Naive thymus-derived CD8-positive, alpha-beta T cell (primary cell): Measurements from ENCODE around the gene GIPR. TPM values are rescaled to one million over a fixed set of nuclear protein-coding genes. Genes with fewer than 3 reads are reported as not detected.

ENCODE experiments used
- ATAC-seq, 2 donors: fragments of 150-1000 bp; cut with Tn5 transposase in 1 of 2; sonication (Bioruptor Pico), chemical (Tn5 transposase) in 1 of 2; 1 replicate in 1 of 2; 2 replicates in 1 of 2; pipeline ENCODE4 v1.10.0; 2021; ENCODE audit warnings: mild to moderate bottlenecking in 2 of 2, moderate library complexity in 2 of 2
- POLR2A ChIA-PET: fragments of 350-600 bp; sonication (Branson Sonifier 250); formaldehyde crosslinking; loops from one replicate; lab custom pipeline; 2021; ENCODE audit warnings: antibody characterized with exemption; lab: Charles Lee
- DNase-seq, 10 donors: peaks; one replicate each; pipeline versions ENCODE4 v3.0.0 to v3.0.0-alpha.2; 2020 to 2022
- H3K27ac Mint-ChIP-seq, 10 donors: one replicate each; pipeline ENCODE4 v1.8.0; 2020 to 2022; ENCODE audit warnings: mild to moderate bottlenecking in 10 of 10, mixed read lengths in 10 of 10, moderate library complexity in 4 of 10, inconsistent platforms in 1 of 10
- H3K27me3 Mint-ChIP-seq, 5 donors: one replicate each; pipeline ENCODE4 v1.8.0; 2021 to 2022; ENCODE audit warnings: mixed read lengths in 5 of 5
- H3K36me3 Mint-ChIP-seq, 3 donors: one replicate each; pipeline ENCODE4 v1.8.0; 2020 to 2022; ENCODE audit warnings: mixed read lengths in 3 of 3, mild to moderate bottlenecking in 2 of 3, inconsistent platforms in 1 of 3
- H3K4me1 Mint-ChIP-seq, 4 donors: one replicate each; pipeline ENCODE4 v1.8.0; 2021 to 2022; ENCODE audit warnings: mixed read lengths in 4 of 4
- H3K4me3 Mint-ChIP-seq, 10 donors: one replicate each; pipeline ENCODE4 v1.8.0; 2020 to 2022; ENCODE audit warnings: mild to moderate bottlenecking in 10 of 10, mixed read lengths in 10 of 10, moderate library complexity in 6 of 10, inconsistent platforms in 1 of 10
- H3K9me3 Mint-ChIP-seq, 9 donors: one replicate each; pipeline ENCODE4 v1.8.0; 2020 to 2022; ENCODE audit warnings: mixed read lengths in 9 of 9, mild to moderate bottlenecking in 3 of 9, inconsistent platforms in 1 of 9, moderate library complexity in 1 of 9
- polyA plus RNA-seq, 3 donors: library from polyadenylated mRNA; unstranded; fragments of 300-500 nt; fragmentation: Illumina TruSeq; gene quantifications; one replicate each; pipeline ENCODE4 v1.2.3, GENCODE V29; 2021
- total RNA-seq, 8 experiments: library from RNA in 2 of 8; stranded (reverse) in 2 of 8; gene quantifications; one replicate each; pipeline ENCODE4 v1.2.3 and lab custom pipeline; 2021 to 2026

The GIPR gene
- total and polyA plus RNA-seq, 5 experiments from 2014 or later, result 0.38 to 10.4 (median 5.1) TPM; not detected in 1

DNA sequence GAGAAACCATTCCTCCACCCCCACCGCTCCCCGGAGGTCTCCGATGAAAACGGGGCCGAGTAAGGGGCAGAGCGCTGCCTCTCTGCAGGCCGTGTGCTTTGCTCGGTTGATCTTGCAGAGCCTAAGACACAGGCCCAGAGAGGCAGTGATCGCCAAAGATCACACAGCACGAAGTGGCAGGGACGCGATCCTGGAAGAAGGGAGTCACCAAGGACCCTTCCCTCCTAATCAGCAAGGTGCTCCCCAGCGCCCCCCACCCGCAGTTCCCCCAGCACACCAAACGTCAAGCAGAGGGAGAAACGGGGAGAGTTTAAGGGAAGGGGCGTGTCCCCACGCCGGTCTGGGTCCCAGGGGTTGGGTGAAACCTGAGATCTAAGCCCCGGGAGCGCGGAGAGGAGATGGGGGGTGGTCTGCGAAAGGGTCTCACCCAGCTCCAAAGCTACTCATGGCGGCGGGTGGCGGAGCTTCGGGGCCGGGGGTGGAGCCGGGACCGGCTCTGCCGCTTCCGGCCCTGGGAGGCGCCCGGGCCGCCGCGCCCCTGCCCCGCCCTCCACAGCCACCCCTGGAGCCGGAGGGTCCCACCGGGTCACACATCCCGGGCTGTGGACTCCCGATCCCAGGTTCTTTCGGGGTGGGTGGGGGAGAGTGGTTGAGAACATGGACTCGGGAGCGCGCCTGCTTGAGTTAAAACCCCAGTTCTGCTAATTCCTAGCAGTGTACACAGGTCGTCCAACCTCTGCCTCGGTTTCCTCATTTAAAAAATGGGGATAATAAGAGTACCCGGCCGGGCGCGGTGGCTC is 28.9 kb upstream of the GIPR start, which contains the start of gene EML2:
EML2 (minus strand) TSS at position 468 of the 800 bp plus-strand sequence; CDS start at position 447, 21 bp downstream.
- no peaks in the 10 kb centered on the region for H3K27me3 Mint-ChIP-seq
- POLR2A ChIA-PET, result interaction anchor here (0.5 to 2.6 kb wide), 5 partner anchors 26 to 93 kb away, joined by 3 to 6 read pairs (median 4); partner anchors contain the start of gene OPA3
- peak within 1 kb of the TSS; percentile 90 to 97 (median 96) for H3K4me3 Mint-ChIP-seq
- peaks cover 27 to 47% (median 43%) of the 10 kb centered on the region in 4 donors for H3K4me1 Mint-ChIP-seq
- H3K9me3 Mint-ChIP-seq, result no peaks in the 10 kb centered on the region
- ATAC-seq (peak; percentile 15 to 30), DNase-seq (peak in 9 of 10 donors; percentile 14 to 68 (median 46))
- H3K36me3 Mint-ChIP-seq, result peaks cover 0 to 3% (median 0%) of the 10 kb centered on the region in 3 donors
- peak within 1 kb of the TSS; percentile 72 to 95 (median 92) for H3K27ac Mint-ChIP-seq

DNA sequence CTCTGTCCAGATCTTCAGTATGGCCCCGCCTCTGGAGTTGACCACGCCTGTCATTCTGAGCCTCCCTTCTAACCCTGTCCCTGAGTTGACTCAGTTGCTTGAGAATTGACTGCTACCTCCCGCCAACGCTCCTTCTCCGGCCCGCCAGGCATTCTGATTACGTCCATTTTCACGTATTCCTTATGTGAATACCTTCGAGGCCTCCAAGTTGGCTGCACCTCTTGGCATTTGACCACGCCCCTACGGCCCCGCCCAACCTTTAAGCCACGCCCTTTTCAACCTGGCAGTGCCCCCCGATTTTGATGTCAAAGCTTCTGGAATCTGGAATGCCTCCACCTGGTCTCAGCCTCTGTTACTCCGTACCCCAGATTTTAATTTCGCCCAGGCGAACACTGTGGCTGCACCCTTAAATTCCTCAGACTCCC is 27.2 kb upstream of the GIPR start:
- Mint-ChIP-seq H3K27ac (peak overlapping the region; percentile 73 to 97 (median 92)), H3K9me3 (no peaks in the 10 kb centered on the region), H3K4me1 (peaks cover 29 to 55% (median 49%) of the 10 kb centered on the region in 4 donors), H3K36me3 (peaks cover 0 to 3% (median 0%) of the 10 kb centered on the region in 3 donors), H3K27me3 (no peaks in the 10 kb centered on the region), H3K4me3 (peak overlapping the region; percentile 81 to 97 (median 90))
- ATAC-seq, result no peak
- POLR2A ChIA-PET, result interaction anchor here (1.0 to 2.6 kb wide), 11 partner anchors 24 to 171 kb away, joined by 3 to 6 read pairs (median 5); partner anchors contain the start of genes OPA3 and SNRPD2
- DNase-seq, result peak in 6 of 10 donors; percentile 20 to 67 (median 26)

DNA sequence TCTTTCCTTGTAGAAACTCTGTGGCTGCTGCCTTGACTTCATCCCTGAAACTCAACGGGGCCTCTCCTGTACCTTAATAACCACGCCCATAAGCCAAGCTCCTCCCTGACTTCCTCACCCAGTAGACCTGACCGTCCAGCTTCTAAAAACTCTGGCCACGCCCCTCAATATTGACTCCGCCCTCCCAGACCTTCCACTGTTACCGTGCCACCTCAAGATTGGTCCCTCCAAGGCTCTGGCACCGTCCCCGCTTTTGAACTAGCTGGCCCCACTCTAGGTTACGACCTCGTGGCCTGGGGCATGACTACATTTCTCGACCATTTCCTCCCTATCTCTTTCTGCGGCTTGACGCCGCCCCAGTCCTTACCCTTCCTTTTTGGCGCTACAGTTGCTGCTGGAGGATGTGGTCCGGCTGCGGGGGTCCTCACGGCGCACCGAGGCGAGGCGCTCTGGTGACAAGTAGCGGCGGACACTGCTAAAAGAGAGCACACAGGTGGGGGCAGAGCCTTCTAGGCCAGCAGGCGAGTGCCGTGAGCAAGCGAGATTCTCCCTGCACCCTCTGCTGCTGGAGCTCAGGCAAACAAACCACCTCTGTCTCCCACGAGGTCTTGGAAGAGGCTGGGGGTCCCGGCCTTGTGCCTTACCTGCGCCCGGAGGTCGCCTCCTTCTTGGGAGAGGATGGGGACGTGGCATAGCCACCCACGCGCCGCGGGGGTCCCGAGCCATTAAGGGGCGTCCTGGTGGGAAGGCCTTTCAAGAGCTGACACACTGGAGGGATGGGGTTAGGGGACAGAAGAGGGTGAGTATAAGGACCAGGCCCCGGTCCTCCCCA is 26.5 kb upstream of the GIPR start:
- POLR2A ChIA-PET, result interaction anchor here (0.8 to 2.6 kb wide), 22 partner anchors 10 to 210 kb away, joined by 3 to 8 read pairs (median 5); partner anchors contain the start of genes OPA3, SNRPD2 and VASP
- H3K36me3 Mint-ChIP-seq, result no peaks in the 10 kb centered on the region
- peak overlapping the region; percentile 81 to 97 (median 90) for H3K4me3 Mint-ChIP-seq
- peaks cover 0 to 6% (median 0%) of the 10 kb centered on the region in 5 donors for H3K27me3 Mint-ChIP-seq
- peaks cover 34 to 62% (median 55%) of the 10 kb centered on the region in 4 donors for H3K4me1 Mint-ChIP-seq
- peak overlapping the region; percentile 73 to 97 (median 92) for H3K27ac Mint-ChIP-seq
- no peaks in the 10 kb centered on the region for H3K9me3 Mint-ChIP-seq
- ATAC-seq (peak in 1 of 2 donors; percentile 18), DNase-seq (peak in 9 of 10 donors; percentile 14 to 66 (median 34))

DNA sequence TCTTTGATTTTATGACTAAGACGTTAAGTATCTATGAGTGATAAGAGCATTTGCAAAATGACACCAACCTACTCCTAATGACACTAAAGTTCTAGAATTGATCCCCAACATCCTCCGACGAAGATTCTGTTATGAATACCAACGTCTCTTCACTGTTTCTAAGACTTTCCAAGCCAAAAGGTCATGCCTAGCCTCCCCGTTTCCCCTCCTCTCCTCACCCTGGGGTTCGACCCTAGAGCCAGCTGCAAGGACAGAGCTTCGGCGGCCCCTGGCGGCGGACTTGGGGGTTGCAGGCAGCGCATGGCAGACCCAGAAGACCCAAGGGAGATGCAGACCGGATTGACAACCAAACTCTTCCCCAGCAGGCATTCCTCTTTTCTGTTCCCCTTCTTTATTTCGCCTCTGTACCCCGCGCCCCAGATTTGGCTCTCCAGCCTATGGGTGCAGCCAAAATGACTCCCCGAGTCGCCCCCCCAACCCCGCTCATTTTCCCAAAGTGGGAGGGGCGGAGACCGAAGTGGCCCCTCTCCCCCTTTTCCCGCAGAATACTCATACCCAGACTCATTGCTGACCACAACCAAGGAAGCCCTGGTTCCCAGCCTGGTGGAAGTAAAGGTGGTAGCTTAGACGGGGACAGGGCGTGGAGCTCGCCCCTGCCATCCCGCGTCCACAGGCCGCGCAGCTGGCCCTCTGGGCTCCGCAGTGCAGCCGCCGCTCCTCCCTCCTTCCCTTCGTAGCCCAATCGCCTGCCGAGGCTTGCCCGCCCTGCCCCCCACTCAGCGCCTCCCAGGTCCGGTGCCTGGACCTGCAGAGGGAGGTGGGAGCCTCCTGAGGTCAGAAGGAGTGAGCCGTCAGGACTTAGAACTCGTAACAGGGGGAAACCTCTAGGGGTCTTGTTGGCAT is 24.7 kb upstream of the GIPR start:
- peak overlapping the region; percentile 75 to 96 (median 88) for H3K27ac Mint-ChIP-seq
- H3K4me3 Mint-ChIP-seq, result peak overlapping the region; percentile 59 to 97 (median 76)
- H3K27me3 Mint-ChIP-seq, result peaks cover 0 to 6% (median 0%) of the 10 kb centered on the region in 5 donors
- H3K36me3 Mint-ChIP-seq, result no peaks in the 10 kb centered on the region
- no peaks in the 10 kb centered on the region for H3K9me3 Mint-ChIP-seq
- ATAC-seq, result peak; percentile 28 to 38
- POLR2A ChIA-PET, result interaction anchor here (0.5 to 2.3 kb wide), 8 partner anchors 8 to 239 kb away, joined by 3 to 8 read pairs (median 6); no protein-coding TSS in a partner anchor
- peaks cover 34 to 59% (median 52%) of the 10 kb centered on the region in 4 donors for H3K4me1 Mint-ChIP-seq
- peak; percentile 72 to 97 (median 88) for DNase-seq

- Mint-ChIP-seq H3K4me1 (peaks cover 28 to 51% (median 45%) of the 10 kb centered on the region in 4 donors), H3K4me3 (peak overlapping the region in 5 of 10 donors; percentile 7 to 34 (median 22)), H3K9me3 (no peaks in the 10 kb centered on the region), H3K27ac (peak overlapping the region in 2 of 10 donors; percentile 47 to 86), H3K27me3 (peaks cover 0 to 6% (median under 1%) of the 10 kb centered on the region in 5 donors), H3K36me3 (no peaks in the 10 kb centered on the region)
- ATAC-seq, result no peak
- no peak for DNase-seq
- POLR2A ChIA-PET, result interaction anchor here (2.3 kb wide), 1 partner anchor 37 kb away, joined by 6 read pairs; no protein-coding TSS in a partner anchor
Observed at GRCh38 chr19:45643927-45644771, 23.9 kb upstream of the GIPR start.

- POLR2A ChIA-PET, result interaction anchor here (1.0 to 1.3 kb wide), 2 partner anchors 14 to 35 kb away, joined by 4 to 5 read pairs; no protein-coding TSS in a partner anchor
Observed at GRCh38 chr19:45645068-45645630, 22.9 kb upstream of the GIPR start.

DNA sequence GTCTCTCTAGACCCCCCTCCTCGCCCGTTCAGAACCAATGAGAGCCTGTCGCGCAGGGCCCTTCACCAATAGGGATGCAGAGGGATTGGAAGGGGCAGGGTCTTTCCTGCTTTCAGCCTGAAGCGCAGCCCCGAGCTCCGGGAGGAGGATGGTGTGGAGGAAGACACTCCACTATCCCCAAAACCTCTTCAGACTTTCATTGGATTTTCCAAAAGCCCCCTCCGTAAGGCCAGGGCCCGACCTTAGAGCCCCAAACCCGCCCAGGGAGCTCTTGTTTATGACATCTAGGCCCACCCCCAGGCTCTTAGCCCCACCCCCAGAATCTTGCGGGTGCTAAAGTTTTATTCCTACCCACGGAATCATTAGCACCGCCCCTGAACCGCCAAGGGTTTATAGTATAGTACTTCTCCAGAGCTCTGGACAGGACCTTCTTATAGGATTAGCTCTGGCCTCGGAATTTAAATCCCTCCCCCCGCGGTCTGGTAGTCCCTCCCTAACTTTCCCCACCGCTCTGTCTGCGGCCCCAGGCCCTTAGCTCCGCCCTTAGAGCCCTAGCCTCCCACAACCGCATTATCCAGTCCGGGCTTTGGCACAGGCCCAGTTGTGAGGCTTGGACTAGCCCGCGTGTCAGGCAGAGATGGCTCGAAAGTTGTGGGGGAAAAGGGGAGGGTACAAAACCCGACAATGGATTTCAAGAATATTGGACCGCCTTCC is 22.2 kb upstream of the GIPR start:
- peak overlapping the region in 8 of 10 donors; percentile 46 to 91 (median 78) for H3K27ac Mint-ChIP-seq
- H3K4me1 Mint-ChIP-seq, result peaks cover 27 to 48% (median 39%) of the 10 kb centered on the region in 4 donors
- H3K9me3 Mint-ChIP-seq, result no peaks in the 10 kb centered on the region
- POLR2A ChIA-PET, result interaction anchor here (0.5 to 1.3 kb wide), 3 partner anchors 8 to 35 kb away, joined by 4 to 9 read pairs (median 5); no protein-coding TSS in a partner anchor
- ATAC-seq, result peak; percentile 62
- no peaks in the 10 kb centered on the region for H3K36me3 Mint-ChIP-seq
- H3K4me3 Mint-ChIP-seq, result peak overlapping the region; percentile 77 to 89 (median 84)
- DNase-seq, result peak; percentile 54 to 88 (median 77)
- H3K27me3 Mint-ChIP-seq, result peaks cover 0 to 9% (median 4%) of the 10 kb centered on the region in 5 donors

More at GRCh38 chr19:45645068-45645630, 22.9 kb upstream of the GIPR start:
- ATAC-seq (peak; percentile 1), DNase-seq (no peak)
- peaks cover 0 to 6% (median 2%) of the 10 kb centered on the region in 5 donors for H3K27me3 Mint-ChIP-seq
- H3K4me3 Mint-ChIP-seq, result peak overlapping the region; percentile 77 to 89 (median 84)
- no peaks in the 10 kb centered on the region for H3K9me3 Mint-ChIP-seq
- no peaks in the 10 kb centered on the region for H3K36me3 Mint-ChIP-seq
- peak overlapping the region in 6 of 10 donors; percentile 46 to 91 (median 76) for H3K27ac Mint-ChIP-seq
- peaks cover 28 to 51% (median 42%) of the 10 kb centered on the region in 4 donors for H3K4me1 Mint-ChIP-seq

DNA sequence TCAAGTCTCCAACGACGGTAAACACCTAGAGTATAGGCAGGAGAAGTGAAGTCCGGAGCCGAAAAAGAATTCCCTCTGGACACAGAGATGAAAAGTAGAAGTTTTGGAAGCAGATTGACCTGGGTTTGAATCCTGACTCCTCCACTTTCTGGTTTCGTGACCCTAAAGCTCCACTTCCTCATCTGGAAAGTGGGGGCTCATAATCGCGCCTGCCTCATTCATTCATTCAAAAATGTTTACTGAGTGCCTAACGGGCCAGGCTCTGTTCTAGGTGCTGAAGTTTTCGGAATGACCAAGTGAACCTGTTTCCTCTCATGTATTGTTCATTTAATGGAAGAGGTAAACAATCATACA is 21.7 kb upstream of the GIPR start:
- ATAC-seq (no peak), DNase-seq (no peak)
- POLR2A ChIA-PET, result interaction anchor here (0.5 to 1.0 kb wide), 2 partner anchors 9 to 12 kb away, joined by 4 to 9 read pairs; no protein-coding TSS in a partner anchor
- H3K36me3 Mint-ChIP-seq, result no peaks in the 10 kb centered on the region
- H3K4me3 Mint-ChIP-seq, result peak overlapping the region; percentile 77 to 89 (median 84)
- peaks cover 22 to 43% (median 33%) of the 10 kb centered on the region in 4 donors for H3K4me1 Mint-ChIP-seq
- H3K9me3 Mint-ChIP-seq, result no peaks in the 10 kb centered on the region
- peaks cover 0 to 10% (median 4%) of the 10 kb centered on the region in 5 donors for H3K27me3 Mint-ChIP-seq
- peak overlapping the region in 5 of 10 donors; percentile 7 to 82 (median 66) for H3K27ac Mint-ChIP-seq

- DNase-seq (no peak), ATAC-seq (no peak)
- no peaks in the 10 kb centered on the region for H3K9me3 Mint-ChIP-seq
- H3K27me3 Mint-ChIP-seq, result peaks cover 0 to 10% (median 4%) of the 10 kb centered on the region in 5 donors
- no peaks in the 10 kb centered on the region for H3K36me3 Mint-ChIP-seq
- no peak overlapping the region for H3K4me3 Mint-ChIP-seq
- POLR2A ChIA-PET, result interaction anchor here (0.7 to 1.0 kb wide), 2 partner anchors 8 to 123 kb away, joined by 4 to 6 read pairs; no protein-coding TSS in a partner anchor
- no peak overlapping the region for H3K27ac Mint-ChIP-seq
- H3K4me1 Mint-ChIP-seq, result peaks cover 5 to 9% (median 8%) of the 10 kb centered on the region in 4 donors
Observed at GRCh38 chr19:45650722-45651121, 17.3 kb upstream of the GIPR start.
